ENCODE data around the gene LEKR1.
"Not testable (repeated sequence)": the region's sequence is repeated elsewhere in the genome, so short reads cannot be mapped to it uniquely, and the experiment has no call there.

Gene LEKR1

GRCh38 chr3:156865732-156866131, 39.6 kb downstream of the LEKR1 start:
- H3K27ac ChIP-seq (ENCODE audit: insufficient read depth, low read depth, low read length, poor library complexity, severe bottlenecking) = no peak overlapping the region
- no peaks in the 10 kb centered on the region for H3K36me3 ChIP-seq (ENCODE audit: control insufficient read depth, insufficient read depth, low read length)
- no peaks in the 10 kb centered on the region for H3K27me3 ChIP-seq (ENCODE audit: control insufficient read depth, insufficient read depth, low read length, poor library complexity, severe bottlenecking)
- no peaks in the 10 kb centered on the region for H3K9me3 ChIP-seq (ENCODE audit: control insufficient read depth, low read length)
- WGBS, 2 experiments = 78 to 84% methylated on average over 2 of the region's 2 CpGs
- H3K4me1 ChIP-seq (ENCODE audit: control insufficient read depth, insufficient read depth, low read length) = no peaks in the 10 kb centered on the region
- no peak overlapping the region for H3K4me3 ChIP-seq (ENCODE audit: insufficient read depth, low read depth, low read length)

- H3K27ac ChIP-seq (ENCODE audit: insufficient read depth, low read depth, low read length, poor library complexity, severe bottlenecking) = no peak overlapping the region
- no peaks in the 10 kb centered on the region for H3K27me3 ChIP-seq (ENCODE audit: control insufficient read depth, insufficient read depth, low read length, poor library complexity, severe bottlenecking)
- no peaks in the 10 kb centered on the region for H3K36me3 ChIP-seq (ENCODE audit: control insufficient read depth, insufficient read depth, low read length)
- no peaks in the 10 kb centered on the region for H3K4me1 ChIP-seq (ENCODE audit: control insufficient read depth, insufficient read depth, low read length)
- no peaks in the 10 kb centered on the region for H3K9me3 ChIP-seq (ENCODE audit: control insufficient read depth, low read length)
- no peak overlapping the region for H3K4me3 ChIP-seq (ENCODE audit: insufficient read depth, low read depth, low read length)
- 88 to 100% methylated on average over 1 of the region's 1 CpG for WGBS, 2 experiments
These were observed 41.0 kb downstream of the LEKR1 start for GRCh38 chr3:156867174-156867573.

GRCh38 chr3:156867920-156868319, 41.8 kb downstream of the LEKR1 start:
- no peaks in the 10 kb centered on the region for H3K9me3 ChIP-seq (ENCODE audit: control insufficient read depth, low read length)
- no peak overlapping the region for H3K27ac ChIP-seq (ENCODE audit: insufficient read depth, low read depth, low read length, poor library complexity, severe bottlenecking)
- no peak overlapping the region for H3K4me3 ChIP-seq (ENCODE audit: insufficient read depth, low read depth, low read length)
- H3K36me3 ChIP-seq (ENCODE audit: control insufficient read depth, insufficient read depth, low read length) = no peaks in the 10 kb centered on the region
- H3K4me1 ChIP-seq (ENCODE audit: control insufficient read depth, insufficient read depth, low read length) = no peaks in the 10 kb centered on the region
- WGBS, 2 experiments = 93 to 100% methylated on average over 1 of the region's 3 CpGs
- no peaks in the 10 kb centered on the region for H3K27me3 ChIP-seq (ENCODE audit: control insufficient read depth, insufficient read depth, low read length, poor library complexity, severe bottlenecking)

GRCh38 chr3:156873906-156874305, 47.8 kb downstream of the LEKR1 start:
- no peaks in the 10 kb centered on the region for H3K27me3 ChIP-seq (ENCODE audit: control insufficient read depth, insufficient read depth, low read length, poor library complexity, severe bottlenecking)
- no peaks in the 10 kb centered on the region for H3K36me3 ChIP-seq (ENCODE audit: control insufficient read depth, insufficient read depth, low read length)
- no peaks in the 10 kb centered on the region for H3K4me1 ChIP-seq (ENCODE audit: control insufficient read depth, insufficient read depth, low read length)
- H3K9me3 ChIP-seq (ENCODE audit: control insufficient read depth, low read length) = no peaks in the 10 kb centered on the region
- no peak overlapping the region for H3K27ac ChIP-seq (ENCODE audit: insufficient read depth, low read depth, low read length, poor library complexity, severe bottlenecking)
- no peak overlapping the region for H3K4me3 ChIP-seq (ENCODE audit: insufficient read depth, low read depth, low read length)
- 100% methylated on average over 1 of the region's 1 CpG; no CpG with 5 or more reads in 1 of the 2 experiments for WGBS, 2 experiments

GRCh38 chr3:156879491-156879890, 53.3 kb downstream of the LEKR1 start:
- not testable (repeated sequence) for H3K9me3 ChIP-seq (ENCODE audit: control insufficient read depth, low read length)

DNA sequence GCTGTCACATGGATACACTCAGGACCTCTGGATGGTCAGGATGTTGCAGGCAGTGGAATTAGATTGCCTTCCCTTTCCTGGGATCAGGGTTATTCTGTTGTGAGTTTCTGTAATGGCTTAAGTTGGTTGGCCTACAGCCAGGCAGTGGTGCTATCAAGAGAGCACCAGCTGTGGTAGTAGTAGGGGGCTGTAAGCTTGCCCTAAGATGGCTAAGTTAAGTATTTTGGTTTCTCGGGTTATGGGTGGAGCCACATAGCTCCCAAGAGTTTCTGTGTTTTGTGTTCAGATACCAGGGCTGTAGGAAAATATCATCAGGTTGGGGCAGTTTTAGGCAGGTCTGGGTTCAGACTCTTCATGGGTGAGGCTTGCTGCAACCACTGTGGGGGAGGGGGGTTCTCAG, 59.6 kb downstream of the LEKR1 start:
- no peaks in the 10 kb centered on the region for H3K4me1 ChIP-seq (ENCODE audit: control insufficient read depth, insufficient read depth, low read length)
- no peaks in the 10 kb centered on the region for H3K36me3 ChIP-seq (ENCODE audit: control insufficient read depth, insufficient read depth, low read length)
- H3K27ac ChIP-seq (ENCODE audit: insufficient read depth, low read depth, low read length, poor library complexity, severe bottlenecking) = no peak overlapping the region
- no peaks in the 10 kb centered on the region for H3K9me3 ChIP-seq (ENCODE audit: control insufficient read depth, low read length)
- 87 to 97% methylated on average over 1 of the region's 1 CpG for WGBS, 2 experiments
- no peak overlapping the region for H3K4me3 ChIP-seq (ENCODE audit: insufficient read depth, low read depth, low read length)
- H3K27me3 ChIP-seq (ENCODE audit: control insufficient read depth, insufficient read depth, low read length, poor library complexity, severe bottlenecking) = no peaks in the 10 kb centered on the region

More at GRCh38 chr3:156879491-156879890, 53.3 kb downstream of the LEKR1 start:
- not testable (repeated sequence) for H3K4me3 ChIP-seq (ENCODE audit: insufficient read depth, low read depth, low read length); H3K27ac ChIP-seq (ENCODE audit: insufficient read depth, low read depth, low read length, poor library complexity, severe bottlenecking); H3K4me1 ChIP-seq (ENCODE audit: control insufficient read depth, insufficient read depth, low read length); H3K27me3 ChIP-seq (ENCODE audit: control insufficient read depth, insufficient read depth, low read length, poor library complexity, severe bottlenecking); H3K36me3 ChIP-seq (ENCODE audit: control insufficient read depth, insufficient read depth, low read length)
- 94 to 96% methylated on average over 3 of the region's 3 CpGs for WGBS, 2 experiments

DNA sequence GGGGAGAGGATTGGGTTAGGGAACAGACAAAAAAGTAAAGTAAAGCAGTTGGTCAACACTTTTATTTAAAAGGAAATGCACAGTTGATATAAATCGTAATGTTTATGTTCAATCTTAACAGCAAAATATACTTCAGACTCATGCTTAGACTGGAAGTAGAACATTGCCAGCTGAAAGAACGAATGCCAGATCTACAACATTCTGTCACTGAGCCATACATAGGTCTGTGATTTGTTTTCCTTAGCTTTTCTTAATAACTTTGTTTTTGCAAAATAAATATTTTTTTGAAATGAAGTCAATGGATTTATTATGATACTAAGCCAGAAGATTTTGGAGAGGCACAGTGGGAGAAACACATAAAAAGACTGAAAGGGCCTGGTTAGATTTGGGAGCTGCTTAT, 62.0 kb downstream of the LEKR1 start:
- Histone ChIP-seq H3K9me3 (ENCODE audit: control insufficient read depth, low read length) (no peaks in the 10 kb centered on the region), H3K4me1 (ENCODE audit: control insufficient read depth, insufficient read depth, low read length) (no peaks in the 10 kb centered on the region), H3K4me3 (ENCODE audit: insufficient read depth, low read depth, low read length) (no peak overlapping the region), H3K27ac (ENCODE audit: insufficient read depth, low read depth, low read length, poor library complexity, severe bottlenecking) (no peak overlapping the region), H3K36me3 (ENCODE audit: control insufficient read depth, insufficient read depth, low read length) (no peaks in the 10 kb centered on the region), H3K27me3 (ENCODE audit: control insufficient read depth, insufficient read depth, low read length, poor library complexity, severe bottlenecking) (no peaks in the 10 kb centered on the region)
- WGBS, 2 experiments = 87 to 97% methylated on average over 2 of the region's 2 CpGs

DNA sequence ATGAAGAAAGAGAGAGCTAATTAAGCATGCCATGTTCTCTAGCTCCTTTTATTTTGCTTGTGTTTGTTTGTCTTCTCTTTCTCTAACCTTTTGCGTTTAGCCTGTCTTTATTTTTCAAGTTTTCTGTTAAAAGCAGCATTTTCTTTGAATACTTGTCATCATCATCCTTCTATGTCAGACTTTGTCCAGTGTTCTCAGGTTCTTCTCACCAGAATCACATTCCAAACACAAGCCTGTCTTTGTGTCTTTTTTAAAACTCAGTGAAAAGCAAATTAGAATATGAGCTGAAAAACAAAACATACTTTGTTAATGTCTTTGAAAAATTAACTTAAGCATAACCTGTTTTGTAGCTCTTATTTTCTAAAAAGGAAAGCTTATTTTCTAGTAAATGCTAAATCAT, 62.4 kb downstream of the LEKR1 start:
- H3K27ac ChIP-seq (ENCODE audit: insufficient read depth, low read depth, low read length, poor library complexity, severe bottlenecking) = no peak overlapping the region
- no peaks in the 10 kb centered on the region for H3K36me3 ChIP-seq (ENCODE audit: control insufficient read depth, insufficient read depth, low read length)
- no peak overlapping the region for H3K4me3 ChIP-seq (ENCODE audit: insufficient read depth, low read depth, low read length)
- no peaks in the 10 kb centered on the region for H3K4me1 ChIP-seq (ENCODE audit: control insufficient read depth, insufficient read depth, low read length)
- no peaks in the 10 kb centered on the region for H3K9me3 ChIP-seq (ENCODE audit: control insufficient read depth, low read length)
- H3K27me3 ChIP-seq (ENCODE audit: control insufficient read depth, insufficient read depth, low read length, poor library complexity, severe bottlenecking) = no peaks in the 10 kb centered on the region
- whole genome bisulfite sequencing, 2 experiments = 68 to 73% methylated on average over 1 of the region's 1 CpG

DNA sequence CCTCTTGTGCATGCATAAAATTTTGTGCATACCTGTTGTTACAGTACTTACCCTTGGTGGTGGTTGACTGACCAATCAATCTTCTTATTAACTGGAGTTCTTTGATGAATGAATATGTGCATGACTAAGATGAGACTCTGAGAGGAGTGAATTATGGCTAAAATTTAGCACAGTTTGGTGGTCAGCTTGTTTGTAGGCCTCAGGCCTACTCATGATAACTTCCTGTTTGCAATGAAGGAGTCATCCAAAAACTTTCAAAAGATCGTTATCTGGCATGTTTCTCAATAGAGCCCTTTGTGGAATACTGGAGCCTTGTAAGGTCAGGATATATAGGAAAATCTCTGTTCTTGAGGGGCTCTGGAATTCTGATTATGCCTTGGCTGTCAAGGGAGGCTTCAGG, 66.5 kb downstream of the LEKR1 start:
- Histone ChIP-seq H3K36me3 (ENCODE audit: control insufficient read depth, insufficient read depth, low read length) (no peaks in the 10 kb centered on the region), H3K4me3 (ENCODE audit: insufficient read depth, low read depth, low read length) (no peak overlapping the region), H3K9me3 (ENCODE audit: control insufficient read depth, low read length) (no peaks in the 10 kb centered on the region), H3K27me3 (ENCODE audit: control insufficient read depth, insufficient read depth, low read length, poor library complexity, severe bottlenecking) (no peaks in the 10 kb centered on the region), H3K4me1 (ENCODE audit: control insufficient read depth, insufficient read depth, low read length) (no peaks in the 10 kb centered on the region), H3K27ac (ENCODE audit: insufficient read depth, low read depth, low read length, poor library complexity, severe bottlenecking) (no peak overlapping the region)
- WGBS, 2 experiments = 95 to 96% methylated on average over 1 of the region's 1 CpG

- not testable (repeated sequence) for H3K4me3 ChIP-seq (ENCODE audit: insufficient read depth, low read depth, low read length); H3K4me1 ChIP-seq (ENCODE audit: control insufficient read depth, insufficient read depth, low read length); H3K36me3 ChIP-seq (ENCODE audit: control insufficient read depth, insufficient read depth, low read length); H3K27me3 ChIP-seq (ENCODE audit: control insufficient read depth, insufficient read depth, low read length, poor library complexity, severe bottlenecking); H3K27ac ChIP-seq (ENCODE audit: insufficient read depth, low read depth, low read length, poor library complexity, severe bottlenecking); H3K9me3 ChIP-seq (ENCODE audit: control insufficient read depth, low read length)
- 88 to 95% methylated on average over 1 of the region's 1 CpG for WGBS, 2 experiments
These were observed 69.2 kb downstream of the LEKR1 start for GRCh38 chr3:156895374-156895773.

DNA sequence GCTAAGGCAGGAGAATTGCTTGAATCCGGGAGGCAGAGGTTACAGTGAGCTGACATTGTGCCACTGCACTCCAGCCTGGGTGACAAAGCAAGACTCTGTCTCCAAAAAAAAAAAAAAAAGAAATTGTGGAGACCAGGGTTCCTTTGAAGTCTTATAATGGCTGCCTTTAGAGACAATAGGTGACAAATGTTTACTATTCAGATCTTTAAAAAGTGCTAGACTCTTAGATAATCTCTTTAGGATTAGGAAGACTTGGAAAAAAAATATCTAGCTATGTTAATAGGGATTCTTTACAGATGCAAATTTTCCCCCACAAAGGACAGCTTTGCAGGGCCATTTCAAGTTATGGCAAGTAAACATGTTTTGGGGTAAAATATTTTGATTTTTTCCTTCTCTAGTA, 71.7 kb downstream of the LEKR1 start:
- WGBS, 2 experiments = 85 to 90% methylated on average over 1 of the region's 1 CpG

More for the DNA sequence above, 71.7 kb downstream of the LEKR1 start:
- not testable (repeated sequence) for H3K4me1 ChIP-seq (ENCODE audit: control insufficient read depth, insufficient read depth, low read length); H3K36me3 ChIP-seq (ENCODE audit: control insufficient read depth, insufficient read depth, low read length); H3K27me3 ChIP-seq (ENCODE audit: control insufficient read depth, insufficient read depth, low read length, poor library complexity, severe bottlenecking); H3K9me3 ChIP-seq (ENCODE audit: control insufficient read depth, low read length); H3K4me3 ChIP-seq (ENCODE audit: insufficient read depth, low read depth, low read length); H3K27ac ChIP-seq (ENCODE audit: insufficient read depth, low read depth, low read length, poor library complexity, severe bottlenecking)
